Keratinocyte (primary cell): ENCODE data around the gene SMIM20. TPM values are rescaled to one million over a fixed set of nuclear protein-coding genes. Genes with fewer than 3 reads are reported as not detected.

Experiments used
- DNase-seq: peaks from one replicate; pipeline ENCODE4 v3.0.0-alpha.2; 2011; ENCODE audit warnings: low read depth, missing footprints, low spot score
- FAIRE-seq: peaks from 2 replicates; lab custom pipeline; 2011; peaks lifted over from hg19 to GRCh38; lab: Jason Lieb, UNC
- H2AFZ ChIP-seq: 2 replicates; pipeline ENCODE4 v1.6.0; 2012; ENCODE audit warnings: low read length, control low read depth, inconsistent platforms; ENCODE audit not compliant: control insufficient read depth
- H3K27ac ChIP-seq: 2 replicates; pipeline ENCODE4 v1.5.1; 2011; ENCODE audit warnings: low read length; ENCODE audit not compliant: control insufficient read depth, insufficient read depth
- H3K27me3 ChIP-seq: 3 replicates; pipeline ENCODE4 v1.6.0; 2011; ENCODE audit warnings: low read length; ENCODE audit not compliant: control insufficient read depth, insufficient read depth; ENCODE audit errors: extremely low read depth
- H3K36me3 ChIP-seq, 2 experiments: 2 replicates in 1 of 2; 3 replicates in 1 of 2; pipeline ENCODE4 v1.5.1; 2011; ENCODE audit warnings: low read length in 2 of 2, mild to moderate bottlenecking in 1 of 2; ENCODE audit not compliant: control insufficient read depth in 2 of 2, insufficient read depth in 2 of 2; ENCODE audit errors: extremely low read depth in 1 of 2
- H3K4me1 ChIP-seq: 3 replicates; pipeline ENCODE4 v1.5.1; 2011; ENCODE audit warnings: low read length; ENCODE audit not compliant: control insufficient read depth, insufficient read depth; ENCODE audit errors: extremely low read depth
- H3K4me2 ChIP-seq: 3 replicates; pipeline ENCODE4 v1.6.0; 2011; ENCODE audit warnings: low read depth, low read length; ENCODE audit not compliant: control insufficient read depth, insufficient read depth; ENCODE audit errors: extremely low read depth
- H3K4me3 ChIP-seq, 3 experiments: fragments of 200-600 bp in 1 of 3; sonication (generic) in 1 of 3; 2 replicates in 2 of 3; 3 replicates in 1 of 3; pipeline ENCODE4 v1.5.1; 2011 to 2016; ENCODE audit warnings: low read length in 3 of 3, mild to moderate bottlenecking in 3 of 3, control low read depth in 2 of 3, inconsistent platforms in 1 of 3, low read depth in 1 of 3, mixed read lengths in 1 of 3, mixed run types in 1 of 3, moderate library complexity in 1 of 3; ENCODE audit not compliant: control insufficient read depth in 2 of 3, insufficient read depth in 2 of 3; ENCODE audit errors: extremely low read depth in 1 of 3
- H3K79me2 ChIP-seq: 2 replicates; pipeline ENCODE4 v1.6.0; 2012; ENCODE audit warnings: low read length; ENCODE audit not compliant: control insufficient read depth, insufficient read depth
- H3K9ac ChIP-seq: 3 replicates; pipeline ENCODE4 v1.6.0; 2011; ENCODE audit warnings: low read length; ENCODE audit not compliant: control insufficient read depth, insufficient read depth; ENCODE audit errors: extremely low read depth
- H3K9me1 ChIP-seq: 3 replicates; pipeline ENCODE4 v1.6.0; 2011; ENCODE audit warnings: low read length; ENCODE audit not compliant: control insufficient read depth, insufficient read depth; ENCODE audit errors: extremely low read depth
- H3K9me3 ChIP-seq: 2 replicates; pipeline ENCODE4 v1.5.1; 2012; ENCODE audit warnings: low read depth, low read length; ENCODE audit not compliant: control insufficient read depth
- H4K20me1 ChIP-seq: 3 replicates; pipeline ENCODE4 v1.6.0; 2011; ENCODE audit warnings: low read length; ENCODE audit not compliant: control insufficient read depth, insufficient read depth; ENCODE audit errors: extremely low read depth
- EZH2 ChIP-seq: IDR thresholded peaks from one replicate; pipeline ENCODE4 v1.6.1; 2012; ENCODE audit warnings: inconsistent platforms, mild to moderate bottlenecking, low read length, moderate library complexity
- dilution Hi-C: fragments of 300-500 bp; cut with MboI; formaldehyde crosslinking; loops from one replicate; pipeline ENCODE4 v1.7.0; 2020; ENCODE audit warnings: low sequenced_read_pairs; ENCODE audit not compliant: extremely low pct_ligation_motif_present
- polyA plus RNA-seq, 5 experiments: library from polyadenylated mRNA; depleted of rRNA in 3 of 5; stranded (reverse) in 3 of 5; stranded (forward) in 1 of 5; unstranded in 1 of 5; fragments of >200 nt; gene quantifications; 1 replicate in 1 of 5; 2 replicates in 3 of 5; 3 replicates in 1 of 5; pipeline versions ENCODE4 v1.2.1 to v1.2.3, GENCODE V29; 2011 to 2012; ENCODE audit warnings: missing spikeins in 2 of 5, low read depth in 1 of 5, low replicate concordance in 1 of 5
- TF ChIP-seq, protein P1 (sequence below), 3 experiments: IDR thresholded peaks in 1 of 3; conservative IDR thresholded peaks in 1 of 3; optimal IDR thresholded peaks in 1 of 3; 2 replicates in 2 of 3; 3 replicates in 1 of 3; pipeline versions ENCODE3 to v1.5.1; 2011; ENCODE audit warnings: low read length in 3 of 3, mild to moderate bottlenecking in 3 of 3, moderate library complexity in 2 of 3, control low read depth in 1 of 3, inconsistent platforms in 1 of 3; ENCODE audit not compliant: insufficient read depth in 2 of 3; ENCODE audit errors: extremely low read depth in 1 of 3

SMIM20 gene
- polyA plus RNA-seq, 1 donor (not counting 4 experiments of a cell fraction or from before 2014, with no cell fraction given) = 29.5 TPM

DNA sequence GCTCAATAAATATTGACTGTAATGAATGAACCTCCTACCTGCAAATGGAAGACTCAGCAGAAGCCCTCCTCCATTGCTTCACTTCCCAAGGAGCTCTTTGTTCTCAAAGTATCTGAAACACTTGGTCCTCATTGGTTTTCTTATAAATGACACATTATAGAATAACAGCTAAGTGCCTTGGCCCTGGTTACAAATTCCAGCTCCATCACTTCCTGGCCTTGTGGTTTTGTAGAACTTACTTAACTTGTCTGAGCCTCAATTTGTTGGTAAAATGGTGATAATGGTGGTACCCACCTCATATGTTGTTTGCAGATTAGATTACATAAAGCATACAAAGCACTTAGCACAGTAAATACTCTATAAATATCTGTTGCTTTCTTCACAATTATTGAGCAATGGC lies 25.2 kb upstream of the SMIM20 start:
- Histone ChIP-seq H3K36me3 (no peaks in the 10 kb centered on the region), H3K9me3 (no peaks in the 10 kb centered on the region), H3K79me2 (no peaks in the 10 kb centered on the region), H3K4me1 (peaks cover 18% of the 10 kb centered on the region), H4K20me1 (no peaks in the 10 kb centered on the region), H3K9ac (no peak overlapping the region), H2AFZ (no peak overlapping the region), H3K27ac (no peak overlapping the region), H3K4me2 (no peak overlapping the region), H3K9me1 (no peaks in the 10 kb centered on the region), H3K4me3 (no peak overlapping the region), H3K27me3 (peaks cover 2% of the 10 kb centered on the region)
- peak; percentile 46 for FAIRE-seq
- TF ChIP-seq, protein P1, sequence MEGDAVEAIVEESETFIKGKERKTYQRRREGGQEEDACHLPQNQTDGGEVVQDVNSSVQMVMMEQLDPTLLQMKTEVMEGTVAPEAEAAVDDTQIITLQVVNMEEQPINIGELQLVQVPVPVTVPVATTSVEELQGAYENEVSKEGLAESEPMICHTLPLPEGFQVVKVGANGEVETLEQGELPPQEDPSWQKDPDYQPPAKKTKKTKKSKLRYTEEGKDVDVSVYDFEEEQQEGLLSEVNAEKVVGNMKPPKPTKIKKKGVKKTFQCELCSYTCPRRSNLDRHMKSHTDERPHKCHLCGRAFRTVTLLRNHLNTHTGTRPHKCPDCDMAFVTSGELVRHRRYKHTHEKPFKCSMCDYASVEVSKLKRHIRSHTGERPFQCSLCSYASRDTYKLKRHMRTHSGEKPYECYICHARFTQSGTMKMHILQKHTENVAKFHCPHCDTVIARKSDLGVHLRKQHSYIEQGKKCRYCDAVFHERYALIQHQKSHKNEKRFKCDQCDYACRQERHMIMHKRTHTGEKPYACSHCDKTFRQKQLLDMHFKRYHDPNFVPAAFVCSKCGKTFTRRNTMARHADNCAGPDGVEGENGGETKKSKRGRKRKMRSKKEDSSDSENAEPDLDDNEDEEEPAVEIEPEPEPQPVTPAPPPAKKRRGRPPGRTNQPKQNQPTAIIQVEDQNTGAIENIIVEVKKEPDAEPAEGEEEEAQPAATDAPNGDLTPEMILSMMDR (optimal IDR thresholded peaks at IDR 0.05 in 1 of 3, IDR thresholded peaks at IDR 0.05 in 1 of 3, conservative IDR thresholded peaks at IDR 0.05 in 1 of 3; ENCODE audit: extremely low read depth in 1 of 3, insufficient read depth in 2 of 3, low read length in 3 of 3) = no peak
- no peak for TF ChIP-seq EZH2
- dilution Hi-C loops = no loop called here
- DNase-seq = no peak

DNA sequence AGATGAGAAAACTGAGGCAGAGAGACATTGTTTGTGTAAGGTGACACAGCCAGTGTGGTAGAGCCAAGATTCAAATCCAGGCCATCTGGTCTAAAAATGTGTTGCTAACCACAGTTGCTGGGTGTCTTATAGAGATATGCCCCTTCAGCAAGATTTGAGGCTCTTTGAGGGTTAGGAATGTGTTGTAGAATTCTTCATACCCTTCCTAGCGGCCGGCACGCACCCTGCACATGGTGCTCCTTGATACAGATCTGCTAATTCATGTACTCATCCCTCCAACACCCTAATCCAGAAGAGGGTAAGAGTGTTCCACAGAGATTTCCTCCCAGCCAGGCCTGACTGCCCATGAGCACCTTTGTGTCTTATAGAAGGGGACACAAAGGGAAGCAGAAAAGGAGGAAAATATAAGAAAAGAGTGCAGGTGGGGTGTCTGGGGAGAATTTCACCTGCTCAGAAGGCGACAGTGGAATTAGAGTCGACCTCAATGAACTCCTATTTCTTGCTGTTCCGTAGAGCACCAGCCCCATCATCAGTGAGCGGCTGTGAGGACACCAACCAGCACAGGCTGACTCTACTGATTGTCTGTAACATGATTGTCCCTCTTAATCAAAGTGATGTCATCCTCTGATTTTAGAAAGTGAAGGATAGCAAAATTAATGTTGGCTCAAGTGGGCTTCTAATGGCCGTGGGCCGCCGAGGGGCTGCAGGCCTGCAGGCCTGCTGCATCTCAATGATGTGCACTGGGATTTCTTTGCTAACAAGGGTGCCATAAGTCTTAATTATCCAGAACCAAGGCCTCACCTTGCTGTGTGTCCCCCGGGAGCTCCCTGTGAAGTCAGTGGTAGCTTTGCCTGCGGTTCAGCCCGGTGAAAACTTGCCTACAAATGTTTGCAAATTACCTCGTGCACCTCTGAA lies 24.2 kb upstream of the SMIM20 start:
- peaks cover 2% of the 10 kb centered on the region for H3K27me3 ChIP-seq
- H3K9me1 ChIP-seq = no peaks in the 10 kb centered on the region
- TF ChIP-seq, protein P1 (optimal IDR thresholded peaks at IDR 0.05 in 1 of 3, IDR thresholded peaks at IDR 0.05 in 1 of 3, conservative IDR thresholded peaks at IDR 0.05 in 1 of 3; ENCODE audit: extremely low read depth in 1 of 3, insufficient read depth in 2 of 3, low read length in 3 of 3) = no peak
- no peak for TF ChIP-seq EZH2
- H3K9ac ChIP-seq = no peak overlapping the region
- no peaks in the 10 kb centered on the region for H3K9me3 ChIP-seq
- H3K4me3 ChIP-seq = no peak overlapping the region
- no peak for DNase-seq
- no peak overlapping the region for H3K27ac ChIP-seq
- dilution Hi-C loops = no loop called here
- H4K20me1 ChIP-seq = no peaks in the 10 kb centered on the region
- no peak for FAIRE-seq
- H3K4me1 ChIP-seq = peaks cover 8% of the 10 kb centered on the region
- no peak overlapping the region for H3K4me2 ChIP-seq
- no peaks in the 10 kb centered on the region for H3K36me3 ChIP-seq
- no peak overlapping the region for H2AFZ ChIP-seq
- no peaks in the 10 kb centered on the region for H3K79me2 ChIP-seq
